A673 (cell line): ENCODE data around the gene WNK2. TPM values are rescaled to one million over a fixed set of nuclear protein-coding genes. Genes with fewer than 3 reads are reported as not detected.

Experiments used
- BruUV-seq: library from RNA; stranded (reverse); fragments of 400-500 nt; replicated peaks from 2 replicates; lab custom pipeline; 2021; lab: Mats Ljungman, UMichigan
- CTCF ChIA-PET: fragments of 300-600 bp; sonication (Branson Sonifier 250); formaldehyde crosslinking; loops from one replicate; lab custom pipeline; 2022; ENCODE audit warnings: antibody characterized with exemption; lab: Charles Lee
- POLR2A ChIA-PET: fragments of 300-600 bp; sonication (Branson Sonifier 250); formaldehyde crosslinking; loops from one replicate; lab custom pipeline; 2022; ENCODE audit warnings: antibody characterized with exemption; ENCODE audit not compliant: low non-redundant PET; lab: Charles Lee
- DNase-seq: peaks from one replicate; pipeline ENCODE4 v3.0.0-alpha.2; 2015; ENCODE audit warnings: low spot score
- H3K27ac ChIP-seq: fragments of 200-600 bp; sonication (generic); 2 replicates; pipeline ENCODE4 v1.5.1; 2016; ENCODE audit warnings: mixed run types, low read depth, mild to moderate bottlenecking, mixed read lengths, antibody characterized with exemption, low read length; ENCODE audit not compliant: poor library complexity, severe bottlenecking
- H3K27me3 ChIP-seq: fragments of 200-600 bp; sonication (generic); replicated peaks from 2 replicates; pipeline ENCODE4 v1.6.1; 2017; ENCODE audit warnings: mixed run types, low read depth, mild to moderate bottlenecking, mixed read lengths, antibody characterized with exemption, low read length; ENCODE audit not compliant: insufficient read depth, poor library complexity
- H3K36me3 ChIP-seq: fragments of 200-600 bp; sonication (generic); 2 replicates; pipeline ENCODE4 v1.6.1; 2016; ENCODE audit warnings: mixed run types, mild to moderate bottlenecking, mixed read lengths, antibody characterized with exemption, low read length; ENCODE audit not compliant: insufficient read depth, poor library complexity, severe bottlenecking
- H3K4me1 ChIP-seq: fragments of 200-600 bp; sonication (generic); 2 replicates; pipeline ENCODE4 v1.6.1; 2017; ENCODE audit warnings: mixed run types, mild to moderate bottlenecking, mixed read lengths, antibody characterized with exemption, low read length; ENCODE audit not compliant: insufficient read depth, poor library complexity, severe bottlenecking
- H3K4me3 ChIP-seq: fragments of 200-600 bp; sonication (generic); 2 replicates; pipeline ENCODE4 v1.5.1; 2016; ENCODE audit warnings: low read depth, mixed run types, mild to moderate bottlenecking, mixed read lengths, low read length; ENCODE audit not compliant: poor library complexity, severe bottlenecking
- H3K9me3 ChIP-seq: fragments of 200-600 bp; sonication (generic); 2 replicates; pipeline ENCODE4 v1.6.1; 2016; ENCODE audit warnings: mixed run types, low read depth, mild to moderate bottlenecking, mixed read lengths, antibody characterized with exemption, low read length; ENCODE audit not compliant: poor library complexity, severe bottlenecking
- EZH2 ChIP-seq: fragments of 200-600 bp; sonication (generic); IDR thresholded peaks from 2 replicates; pipeline ENCODE4 v1.6.1; 2017; ENCODE audit warnings: borderline replicate concordance, low read depth, mild to moderate bottlenecking, mixed read lengths, antibody characterized with exemption, low read length; ENCODE audit not compliant: poor library complexity, severe bottlenecking
- intact Hi-C: fragments of 100-400 bp; cut with micrococcal nuclease; formaldehyde crosslinking; loops from one replicate; pipeline ENCODE4 v1.10.0; 2022; ENCODE audit not compliant: unreplicated experiment
- total RNA-seq: library from RNA; stranded (reverse); gene quantifications from 2 replicates; pipeline ENCODE4 v1.2.3, GENCODE V29; 2021
- TF ChIP-seq, protein P1 (sequence below): fragments of 300-800, 200-600 bp; sonication (generic); conservative IDR thresholded peaks from 2 replicates; pipeline ENCODE4 v1.5.1; 2017; ENCODE audit warnings: low read depth, mild to moderate bottlenecking, antibody characterized with exemption, low read length, moderate library complexity, mixed read lengths

Gene WNK2
- total RNA-seq, 1 experiment from 2014 or later: 9.6 TPM

DNA sequence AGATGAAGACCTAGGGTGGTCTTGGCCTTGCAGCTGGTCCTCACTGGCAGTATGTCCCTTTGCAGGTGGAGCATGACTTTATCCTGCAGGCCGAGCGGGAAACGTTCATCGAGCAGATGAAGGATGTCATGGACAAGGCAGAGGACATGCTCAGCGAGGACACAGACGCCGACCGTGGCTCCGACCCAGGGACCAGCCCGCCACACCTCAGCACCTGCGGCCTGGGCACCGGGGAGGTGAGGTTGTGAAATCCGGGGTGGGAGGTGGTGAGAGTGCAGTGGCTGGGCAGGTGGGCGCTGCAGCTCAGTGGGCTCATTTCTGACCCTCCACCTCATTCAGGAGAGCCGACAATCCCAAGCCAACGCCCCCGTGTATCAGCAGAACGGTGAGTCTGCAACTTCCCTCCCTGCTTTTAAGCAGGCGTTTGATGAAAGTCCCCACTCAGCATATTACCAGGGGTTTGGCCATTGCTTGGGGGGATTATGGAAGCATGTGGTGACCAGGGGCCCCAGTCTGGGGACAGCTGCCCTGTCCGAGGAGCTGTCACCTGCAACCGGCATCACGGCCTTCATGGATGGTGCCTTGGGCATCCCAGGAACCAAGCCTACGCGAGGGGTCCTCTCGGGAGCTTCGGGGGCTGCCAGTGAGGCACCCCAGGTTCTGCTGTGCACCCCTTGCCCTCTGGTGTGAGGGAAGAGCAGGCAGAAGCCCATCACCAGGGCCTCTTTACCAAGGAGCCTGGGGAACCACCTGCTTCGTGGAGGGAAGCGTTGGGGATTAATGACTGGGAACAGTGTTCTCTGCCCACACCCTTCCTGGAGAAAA, 84.0 kb downstream of the WNK2 start:
- Histone ChIP-seq H3K27me3 (no peaks in the 10 kb centered on the region), H3K4me1 (no peaks in the 10 kb centered on the region), H3K9me3 (no peaks in the 10 kb centered on the region), H3K4me3 (no peak overlapping the region), H3K36me3 (no peaks in the 10 kb centered on the region), H3K27ac (no peak overlapping the region)
- intact Hi-C loops: no loop called here
- DNase-seq: no peak
- ChIA-PET POLR2A (no interaction called here), CTCF (no interaction called here)
- TF ChIP-seq, protein P1, sequence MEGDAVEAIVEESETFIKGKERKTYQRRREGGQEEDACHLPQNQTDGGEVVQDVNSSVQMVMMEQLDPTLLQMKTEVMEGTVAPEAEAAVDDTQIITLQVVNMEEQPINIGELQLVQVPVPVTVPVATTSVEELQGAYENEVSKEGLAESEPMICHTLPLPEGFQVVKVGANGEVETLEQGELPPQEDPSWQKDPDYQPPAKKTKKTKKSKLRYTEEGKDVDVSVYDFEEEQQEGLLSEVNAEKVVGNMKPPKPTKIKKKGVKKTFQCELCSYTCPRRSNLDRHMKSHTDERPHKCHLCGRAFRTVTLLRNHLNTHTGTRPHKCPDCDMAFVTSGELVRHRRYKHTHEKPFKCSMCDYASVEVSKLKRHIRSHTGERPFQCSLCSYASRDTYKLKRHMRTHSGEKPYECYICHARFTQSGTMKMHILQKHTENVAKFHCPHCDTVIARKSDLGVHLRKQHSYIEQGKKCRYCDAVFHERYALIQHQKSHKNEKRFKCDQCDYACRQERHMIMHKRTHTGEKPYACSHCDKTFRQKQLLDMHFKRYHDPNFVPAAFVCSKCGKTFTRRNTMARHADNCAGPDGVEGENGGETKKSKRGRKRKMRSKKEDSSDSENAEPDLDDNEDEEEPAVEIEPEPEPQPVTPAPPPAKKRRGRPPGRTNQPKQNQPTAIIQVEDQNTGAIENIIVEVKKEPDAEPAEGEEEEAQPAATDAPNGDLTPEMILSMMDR: no peak
- no peak for TF ChIP-seq EZH2
- no TSS peak for BruUV-seq

DNA sequence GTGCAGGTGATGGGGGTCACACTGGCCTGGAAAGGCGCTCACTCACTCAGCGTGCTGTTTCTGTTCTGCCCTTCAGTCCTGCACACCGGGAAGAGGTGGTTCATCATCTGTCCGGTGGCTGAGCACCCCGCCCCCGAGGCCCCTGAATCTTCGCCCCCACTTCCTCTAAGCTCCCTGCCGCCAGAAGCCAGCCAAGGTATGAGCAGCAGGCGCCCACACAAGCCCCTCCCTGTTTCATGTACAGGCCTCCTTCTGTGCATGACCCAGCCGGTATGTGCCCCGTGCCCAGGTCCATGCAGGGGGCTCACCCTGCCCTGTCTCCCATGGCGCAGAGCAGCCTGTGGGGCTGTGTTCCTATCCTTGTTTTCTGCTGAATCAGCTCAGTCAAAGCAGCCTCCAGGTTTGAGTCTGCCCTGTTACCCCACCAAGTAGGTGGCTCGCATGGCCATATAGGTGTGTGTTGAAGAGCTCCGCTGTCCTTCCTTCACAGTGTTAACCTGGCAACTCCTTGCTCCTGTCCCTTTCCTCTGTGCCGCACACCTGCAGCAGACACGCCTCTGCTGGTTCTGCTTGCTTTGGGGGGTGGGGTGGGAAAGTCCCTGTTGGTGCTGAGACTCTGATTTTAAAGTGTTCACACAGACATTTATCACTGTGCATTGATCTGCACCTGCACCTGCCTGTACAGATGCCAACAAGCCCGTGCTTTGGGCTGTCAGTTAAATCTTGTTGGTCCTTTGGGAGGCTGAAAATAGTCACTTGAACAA, 84.8 kb downstream of the WNK2 start:
- TF ChIP-seq, protein P1: no peak
- no peak for TF ChIP-seq EZH2
- Histone ChIP-seq H3K4me3 (no peak overlapping the region), H3K27ac (no peak overlapping the region), H3K36me3 (no peaks in the 10 kb centered on the region), H3K4me1 (no peaks in the 10 kb centered on the region), H3K27me3 (no peaks in the 10 kb centered on the region), H3K9me3 (no peaks in the 10 kb centered on the region)
- DNase-seq: no peak
- CTCF ChIA-PET: no interaction called here
- no TSS peak for BruUV-seq
- intact Hi-C loops: no loop called here
- POLR2A ChIA-PET: no interaction called here

- no peak overlapping the region for H3K27ac ChIP-seq
- H3K4me1 ChIP-seq: no peaks in the 10 kb centered on the region
- intact Hi-C loops: no loop called here
- H3K36me3 ChIP-seq: no peaks in the 10 kb centered on the region
- H3K27me3 ChIP-seq: no peaks in the 10 kb centered on the region
- no peak for TF ChIP-seq EZH2
- TF ChIP-seq, protein P1: no peak
- ChIA-PET POLR2A (no interaction called here), CTCF (no interaction called here)
- H3K9me3 ChIP-seq: no peaks in the 10 kb centered on the region
- no peak overlapping the region for H3K4me3 ChIP-seq
- no peak for DNase-seq
- BruUV-seq: no TSS peak
These were observed 87.0 kb downstream of the WNK2 start for GRCh38 chr9:93270976-93271375.
